ENCODE data around the gene BSCL2.

DNA sequence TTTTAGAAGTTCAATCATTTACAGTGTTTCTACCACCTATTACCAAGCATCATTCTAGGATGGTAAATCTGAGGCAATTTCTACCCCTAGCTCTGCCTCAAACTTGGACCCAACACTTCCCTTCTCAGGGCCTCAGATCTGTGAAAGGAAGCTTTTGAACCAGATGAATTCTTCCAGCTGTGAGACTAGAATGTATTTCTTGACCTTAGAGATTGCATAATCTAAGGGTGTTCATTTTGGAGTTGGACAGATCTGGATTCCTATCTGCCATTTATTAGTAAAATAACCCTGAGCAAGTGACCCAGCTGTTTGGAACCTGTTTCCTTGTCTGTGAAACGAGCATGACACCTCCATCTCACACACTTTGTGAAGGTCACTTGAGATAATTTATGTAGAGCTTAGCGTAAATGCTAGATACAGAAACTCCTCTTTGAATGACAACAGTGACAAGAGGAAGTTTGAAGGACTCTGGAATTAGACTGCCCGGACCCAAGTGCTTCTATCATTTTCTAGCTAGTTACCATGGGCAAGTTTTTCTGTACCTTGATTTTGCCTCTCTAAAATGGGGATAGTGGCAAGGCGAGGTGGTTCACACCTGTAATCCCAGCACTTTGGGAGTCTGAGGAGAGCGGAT is 50.3 kb downstream of the BSCL2 start:
- no peak for TF ChIP-seq MXI1 (IDR thresholded peaks at IDR 0.05; ENCODE audit: borderline replicate concordance, low read depth, low read length)
- TF ChIP-seq, protein P1, sequence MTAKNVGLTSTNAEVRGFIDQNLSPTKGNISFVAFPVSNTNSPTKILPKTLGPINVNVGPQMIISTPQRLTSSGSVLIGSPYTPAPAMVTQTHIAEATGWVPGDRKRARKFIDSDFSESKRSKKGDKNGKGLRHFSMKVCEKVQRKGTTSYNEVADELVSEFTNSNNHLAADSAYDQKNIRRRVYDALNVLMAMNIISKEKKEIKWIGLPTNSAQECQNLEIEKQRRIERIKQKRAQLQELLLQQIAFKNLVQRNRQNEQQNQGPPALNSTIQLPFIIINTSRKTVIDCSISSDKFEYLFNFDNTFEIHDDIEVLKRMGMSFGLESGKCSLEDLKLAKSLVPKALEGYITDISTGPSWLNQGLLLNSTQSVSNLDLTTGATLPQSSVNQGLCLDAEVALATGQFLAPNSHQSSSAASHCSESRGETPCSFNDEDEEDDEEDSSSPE (CRISPR knock-in tag; IDR thresholded peaks at IDR 0.05), result no peak
- no peak for TF ChIP-seq TAF1 (CRISPR knock-in tag; IDR thresholded peaks at IDR 0.05)
- TF ChIP-seq, protein P2, sequence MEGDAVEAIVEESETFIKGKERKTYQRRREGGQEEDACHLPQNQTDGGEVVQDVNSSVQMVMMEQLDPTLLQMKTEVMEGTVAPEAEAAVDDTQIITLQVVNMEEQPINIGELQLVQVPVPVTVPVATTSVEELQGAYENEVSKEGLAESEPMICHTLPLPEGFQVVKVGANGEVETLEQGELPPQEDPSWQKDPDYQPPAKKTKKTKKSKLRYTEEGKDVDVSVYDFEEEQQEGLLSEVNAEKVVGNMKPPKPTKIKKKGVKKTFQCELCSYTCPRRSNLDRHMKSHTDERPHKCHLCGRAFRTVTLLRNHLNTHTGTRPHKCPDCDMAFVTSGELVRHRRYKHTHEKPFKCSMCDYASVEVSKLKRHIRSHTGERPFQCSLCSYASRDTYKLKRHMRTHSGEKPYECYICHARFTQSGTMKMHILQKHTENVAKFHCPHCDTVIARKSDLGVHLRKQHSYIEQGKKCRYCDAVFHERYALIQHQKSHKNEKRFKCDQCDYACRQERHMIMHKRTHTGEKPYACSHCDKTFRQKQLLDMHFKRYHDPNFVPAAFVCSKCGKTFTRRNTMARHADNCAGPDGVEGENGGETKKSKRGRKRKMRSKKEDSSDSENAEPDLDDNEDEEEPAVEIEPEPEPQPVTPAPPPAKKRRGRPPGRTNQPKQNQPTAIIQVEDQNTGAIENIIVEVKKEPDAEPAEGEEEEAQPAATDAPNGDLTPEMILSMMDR (CRISPR knock-in tag; IDR thresholded peaks at IDR 0.05), result no peak
- no peak for TF ChIP-seq RBAK (CRISPR knock-in tag; IDR thresholded peaks at IDR 0.05)
- TF ChIP-seq MIXL1 (CRISPR knock-in tag; IDR thresholded peaks at IDR 0.05), result no peak
- no peak for TF ChIP-seq GABPA (IDR thresholded peaks at IDR 0.05; ENCODE audit: low read depth, low read length)
- no peak for TF ChIP-seq GABPA (CRISPR knock-in tag; IDR thresholded peaks at IDR 0.05; ENCODE audit: low read depth)
- TF ChIP-seq ZSCAN25 (CRISPR knock-in tag; IDR thresholded peaks at IDR 0.05), result no peak
- no peak for TF ChIP-seq NR2F1 (CRISPR knock-in tag; IDR thresholded peaks at IDR 0.05)
- no peak for TF ChIP-seq SP1 (IDR thresholded peaks at IDR 0.05)
- TF ChIP-seq SP1 (CRISPR knock-in tag; IDR thresholded peaks at IDR 0.05), result no peak
- TF ChIP-seq, protein P3, sequence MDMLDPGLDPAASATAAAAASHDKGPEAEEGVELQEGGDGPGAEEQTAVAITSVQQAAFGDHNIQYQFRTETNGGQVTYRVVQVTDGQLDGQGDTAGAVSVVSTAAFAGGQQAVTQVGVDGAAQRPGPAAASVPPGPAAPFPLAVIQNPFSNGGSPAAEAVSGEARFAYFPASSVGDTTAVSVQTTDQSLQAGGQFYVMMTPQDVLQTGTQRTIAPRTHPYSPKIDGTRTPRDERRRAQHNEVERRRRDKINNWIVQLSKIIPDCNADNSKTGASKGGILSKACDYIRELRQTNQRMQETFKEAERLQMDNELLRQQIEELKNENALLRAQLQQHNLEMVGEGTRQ (IDR thresholded peaks at IDR 0.05; ENCODE audit: low read depth, low read length), result no peak
- TF ChIP-seq, protein P3 (CRISPR knock-in tag; IDR thresholded peaks at IDR 0.05; ENCODE audit: borderline replicate concordance), result no peak
- TF ChIP-seq, protein P4, sequence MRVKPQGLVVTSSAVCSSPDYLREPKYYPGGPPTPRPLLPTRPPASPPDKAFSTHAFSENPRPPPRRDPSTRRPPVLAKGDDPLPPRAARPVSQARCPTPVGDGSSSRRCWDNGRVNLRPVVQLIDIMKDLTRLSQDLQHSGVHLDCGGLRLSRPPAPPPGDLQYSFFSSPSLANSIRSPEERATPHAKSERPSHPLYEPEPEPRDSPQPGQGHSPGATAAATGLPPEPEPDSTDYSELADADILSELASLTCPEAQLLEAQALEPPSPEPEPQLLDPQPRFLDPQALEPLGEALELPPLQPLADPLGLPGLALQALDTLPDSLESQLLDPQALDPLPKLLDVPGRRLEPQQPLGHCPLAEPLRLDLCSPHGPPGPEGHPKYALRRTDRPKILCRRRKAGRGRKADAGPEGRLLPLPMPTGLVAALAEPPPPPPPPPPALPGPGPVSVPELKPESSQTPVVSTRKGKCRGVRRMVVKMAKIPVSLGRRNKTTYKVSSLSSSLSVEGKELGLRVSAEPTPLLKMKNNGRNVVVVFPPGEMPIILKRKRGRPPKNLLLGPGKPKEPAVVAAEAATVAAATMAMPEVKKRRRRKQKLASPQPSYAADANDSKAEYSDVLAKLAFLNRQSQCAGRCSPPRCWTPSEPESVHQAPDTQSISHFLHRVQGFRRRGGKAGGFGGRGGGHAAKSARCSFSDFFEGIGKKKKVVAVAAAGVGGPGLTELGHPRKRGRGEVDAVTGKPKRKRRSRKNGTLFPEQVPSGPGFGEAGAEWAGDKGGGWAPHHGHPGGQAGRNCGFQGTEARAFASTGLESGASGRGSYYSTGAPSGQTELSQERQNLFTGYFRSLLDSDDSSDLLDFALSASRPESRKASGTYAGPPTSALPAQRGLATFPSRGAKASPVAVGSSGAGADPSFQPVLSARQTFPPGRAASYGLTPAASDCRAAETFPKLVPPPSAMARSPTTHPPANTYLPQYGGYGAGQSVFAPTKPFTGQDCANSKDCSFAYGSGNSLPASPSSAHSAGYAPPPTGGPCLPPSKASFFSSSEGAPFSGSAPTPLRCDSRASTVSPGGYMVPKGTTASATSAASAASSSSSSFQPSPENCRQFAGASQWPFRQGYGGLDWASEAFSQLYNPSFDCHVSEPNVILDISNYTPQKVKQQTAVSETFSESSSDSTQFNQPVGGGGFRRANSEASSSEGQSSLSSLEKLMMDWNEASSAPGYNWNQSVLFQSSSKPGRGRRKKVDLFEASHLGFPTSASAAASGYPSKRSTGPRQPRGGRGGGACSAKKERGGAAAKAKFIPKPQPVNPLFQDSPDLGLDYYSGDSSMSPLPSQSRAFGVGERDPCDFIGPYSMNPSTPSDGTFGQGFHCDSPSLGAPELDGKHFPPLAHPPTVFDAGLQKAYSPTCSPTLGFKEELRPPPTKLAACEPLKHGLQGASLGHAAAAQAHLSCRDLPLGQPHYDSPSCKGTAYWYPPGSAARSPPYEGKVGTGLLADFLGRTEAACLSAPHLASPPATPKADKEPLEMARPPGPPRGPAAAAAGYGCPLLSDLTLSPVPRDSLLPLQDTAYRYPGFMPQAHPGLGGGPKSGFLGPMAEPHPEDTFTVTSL (CRISPR knock-in tag; IDR thresholded peaks at IDR 0.05; ENCODE audit: borderline replicate concordance), result no peak
- TF ChIP-seq CEBPG (CRISPR knock-in tag; IDR thresholded peaks at IDR 0.05), result no peak

Data from HepG2 (cell line).